Measurements from ENCODE around the gene ABCD3.
"Not testable (repeated sequence)": the region's sequence is repeated elsewhere in the genome, so short reads cannot be mapped to it uniquely, and the experiment has no call there.

ABCD3 gene

DNA sequence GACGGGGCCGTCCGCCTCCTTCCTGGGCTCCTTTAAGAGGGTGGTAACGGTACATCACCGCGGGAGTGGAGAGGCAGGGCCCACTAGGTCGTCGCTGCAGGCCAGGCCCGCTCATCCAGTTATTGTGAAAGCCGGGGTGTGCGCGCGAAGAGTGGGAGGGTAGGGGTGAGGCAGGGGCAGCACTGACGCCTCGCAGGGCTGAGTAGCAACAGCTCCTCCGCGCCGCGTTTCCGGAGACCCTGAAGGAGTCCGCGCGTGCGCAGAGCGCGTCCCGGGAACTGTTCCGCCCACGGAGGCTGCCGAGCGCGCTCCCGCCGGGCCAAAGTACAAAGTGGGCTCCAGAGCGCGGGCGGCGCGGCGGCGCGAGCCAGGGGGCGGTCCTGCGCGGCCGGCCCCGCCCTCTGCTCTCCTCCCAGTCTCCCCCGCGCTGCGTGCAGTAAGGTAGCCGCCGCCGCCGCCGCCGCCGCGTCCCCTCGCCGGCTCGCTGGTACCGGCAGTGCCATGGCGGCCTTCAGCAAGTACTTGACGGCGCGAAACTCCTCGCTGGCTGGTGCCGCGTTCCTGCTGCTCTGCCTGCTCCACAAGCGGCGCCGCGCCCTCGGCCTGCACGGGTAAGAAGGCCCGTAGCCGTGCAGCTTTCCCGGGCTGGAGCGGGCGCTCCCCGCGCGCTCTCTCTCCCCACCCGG, at the start of gene ABCD3:
Gene ABCD3, plus strand, starts transcription at position 412 of the 686 bp plus-strand sequence. Its CDS starts 90 bp downstream, at position 502.
- DNase-seq (ENCODE audit: low read depth), result peak; percentile 96

DNA sequence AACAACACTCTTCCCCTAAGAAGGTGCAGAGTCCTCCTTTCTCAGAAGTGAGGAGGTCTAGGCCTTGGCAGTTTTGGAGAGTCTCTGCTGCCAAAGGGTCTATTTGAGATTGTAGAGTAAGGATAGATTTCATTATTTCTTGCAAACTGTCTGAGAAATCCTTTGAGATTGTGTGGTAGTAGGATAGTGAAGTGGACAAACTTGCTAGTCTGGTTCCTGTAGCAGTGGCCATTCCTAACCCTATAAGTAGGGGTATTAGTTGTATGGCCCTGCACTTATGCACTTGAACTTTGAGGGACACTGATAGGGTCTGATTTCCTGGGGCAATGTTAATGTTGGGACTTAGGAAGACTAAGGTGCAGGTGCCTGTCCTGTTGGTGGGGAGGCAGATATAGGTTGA, 45.4 kb upstream of the ABCD3 start:
- DNase-seq (ENCODE audit: low read depth), result not testable (repeated sequence)

DNA sequence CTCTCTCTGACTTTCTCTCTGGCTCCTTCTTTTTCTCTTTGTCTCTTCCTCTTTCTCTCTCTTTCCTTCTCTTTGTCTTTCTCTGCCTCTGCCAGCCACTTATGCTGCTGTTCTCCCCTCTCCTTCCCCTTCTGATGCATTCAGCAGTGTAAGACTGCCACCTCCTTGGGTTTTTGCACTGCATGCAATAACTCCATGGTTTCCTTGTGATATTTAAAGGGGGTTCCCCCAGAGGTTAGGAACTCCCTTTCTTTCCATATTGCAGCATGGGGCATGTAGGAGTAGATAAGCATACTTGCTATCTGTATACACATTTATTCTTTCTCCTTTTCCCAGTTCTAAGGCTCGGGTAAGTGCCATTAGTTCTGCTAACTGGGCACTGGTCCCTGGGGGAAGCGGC, 44.9 kb upstream of the ABCD3 start:
- DNase-seq (ENCODE audit: low read depth), result not testable (repeated sequence)

- DNase-seq (ENCODE audit: low read depth), result not testable (repeated sequence)
Observed at GRCh38 chr1:94375666-94376065, 42.5 kb upstream of the ABCD3 start.

GRCh38 chr1:94378493-94378892, 39.7 kb upstream of the ABCD3 start:
- DNase-seq (ENCODE audit: low read depth), result not testable (repeated sequence)

DNA sequence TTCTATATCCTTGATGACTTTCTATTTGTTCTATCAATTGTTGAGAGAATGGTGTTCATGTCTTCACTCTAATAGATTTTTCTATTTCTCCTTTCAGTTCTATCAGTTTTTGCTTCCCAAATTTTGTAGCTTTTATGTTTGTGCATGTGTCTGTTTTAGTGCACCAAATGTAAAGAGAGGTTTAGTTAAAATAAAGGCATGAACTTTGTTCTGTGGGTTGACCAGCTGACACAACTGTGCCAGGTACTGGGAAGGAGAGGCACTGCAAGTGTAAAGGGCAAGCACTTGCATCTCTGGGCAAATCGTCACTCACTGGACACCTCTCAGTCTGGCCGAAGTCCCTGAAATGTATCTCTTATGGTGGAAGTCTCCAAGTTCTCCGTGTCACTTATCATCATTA, 38.6 kb upstream of the ABCD3 start:
- DNase-seq (ENCODE audit: low read depth), result no peak

DNA sequence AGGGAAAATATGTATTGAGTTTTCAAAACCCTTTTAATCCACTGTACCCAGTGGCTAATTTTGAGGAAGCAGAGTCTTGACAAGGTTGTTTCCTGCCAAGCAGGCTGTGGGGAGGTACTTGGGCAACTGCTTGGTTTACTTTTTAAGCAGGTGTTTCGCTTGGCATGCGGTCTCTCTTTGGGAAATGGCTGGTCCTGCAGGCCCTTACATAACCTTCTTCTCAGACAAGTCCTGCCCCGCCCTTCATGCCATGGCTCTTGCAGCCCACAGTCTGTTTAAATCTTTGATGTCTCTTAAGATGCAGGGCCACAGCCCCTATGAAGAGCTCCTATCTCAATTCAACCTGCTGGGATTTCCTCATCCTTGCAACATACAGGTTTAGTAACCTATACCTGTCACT, 36.0 kb upstream of the ABCD3 start:
- DNase-seq (ENCODE audit: low read depth), result no peak

DNA sequence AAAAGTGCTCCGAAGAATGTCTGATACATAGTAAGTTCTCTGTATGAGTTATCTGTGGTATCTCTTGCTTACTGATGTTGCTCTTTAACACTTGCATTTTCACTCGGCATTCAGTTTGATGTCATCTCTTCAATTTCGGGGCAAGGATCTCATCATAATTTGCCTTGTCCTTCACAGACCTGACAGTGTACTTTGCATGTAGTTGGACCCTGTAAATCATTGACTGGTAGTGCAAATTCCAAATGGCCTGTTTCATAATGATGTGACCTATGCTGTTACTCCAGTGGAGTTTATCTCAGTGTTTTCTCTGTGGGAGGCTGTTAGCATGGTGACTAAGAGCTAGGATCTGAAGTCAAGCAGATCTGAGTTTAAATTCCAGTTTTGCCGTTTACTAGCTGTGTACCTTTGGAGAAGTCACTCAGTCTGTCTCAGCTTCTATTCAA, 34.2 kb upstream of the ABCD3 start:
- no peak for DNase-seq (ENCODE audit: low read depth)

- no peak for DNase-seq (ENCODE audit: low read depth)
Observed at GRCh38 chr1:94384485-94385265, 33.5 kb upstream of the ABCD3 start.

DNA sequence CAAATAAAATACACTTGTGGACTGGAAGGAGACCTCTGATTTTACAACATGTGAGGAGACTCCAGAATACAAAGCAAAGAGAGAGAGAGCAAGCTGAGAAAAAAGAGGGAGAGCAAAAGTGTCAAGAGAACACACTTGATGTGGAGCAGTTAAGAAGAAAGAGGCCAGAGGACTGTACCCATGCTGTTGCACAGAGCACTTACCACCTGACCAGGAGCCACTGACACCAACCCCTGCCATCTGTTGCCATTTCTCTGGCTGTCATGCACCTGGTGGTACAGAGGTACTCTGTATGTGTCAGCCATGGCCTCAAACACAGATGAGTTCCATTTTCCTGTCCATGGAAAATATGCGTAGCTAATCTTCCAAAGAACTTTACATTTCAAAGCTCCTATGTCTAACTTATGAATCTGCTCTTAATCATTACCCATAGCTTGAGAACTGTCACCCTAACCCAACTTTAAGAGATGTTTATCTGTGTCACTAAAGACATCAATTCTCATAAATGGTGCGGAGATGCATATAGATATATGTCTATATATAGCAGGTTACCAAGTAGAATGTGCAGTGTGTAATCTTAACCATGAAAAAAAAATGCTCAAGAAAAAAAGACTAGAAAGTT, 32.8 kb upstream of the ABCD3 start:
- DNase-seq (ENCODE audit: low read depth), result no peak

GRCh38 chr1:94389298-94389697, 28.9 kb upstream of the ABCD3 start:
- DNase-seq (ENCODE audit: low read depth), result no peak

DNA sequence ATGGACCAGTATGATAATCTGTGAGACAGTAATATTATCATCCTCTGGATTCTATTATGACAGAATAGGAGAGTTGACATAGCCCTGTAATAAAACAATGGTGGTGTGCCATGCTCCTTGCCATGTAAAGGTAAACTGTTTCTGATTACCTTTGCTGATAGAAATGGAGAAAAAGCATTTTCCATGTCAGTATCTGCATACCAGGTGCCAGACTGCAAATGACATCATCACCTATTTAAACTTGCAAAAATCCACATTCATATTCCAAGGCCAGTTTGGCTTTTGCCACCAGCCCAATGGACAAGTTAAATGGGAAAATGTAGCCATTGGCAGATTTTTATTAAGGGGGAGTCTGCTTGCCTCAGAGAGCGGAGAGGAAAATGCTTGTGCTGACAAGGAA, 23.9 kb upstream of the ABCD3 start:
- DNase-seq (ENCODE audit: low read depth), result no peak

DNA sequence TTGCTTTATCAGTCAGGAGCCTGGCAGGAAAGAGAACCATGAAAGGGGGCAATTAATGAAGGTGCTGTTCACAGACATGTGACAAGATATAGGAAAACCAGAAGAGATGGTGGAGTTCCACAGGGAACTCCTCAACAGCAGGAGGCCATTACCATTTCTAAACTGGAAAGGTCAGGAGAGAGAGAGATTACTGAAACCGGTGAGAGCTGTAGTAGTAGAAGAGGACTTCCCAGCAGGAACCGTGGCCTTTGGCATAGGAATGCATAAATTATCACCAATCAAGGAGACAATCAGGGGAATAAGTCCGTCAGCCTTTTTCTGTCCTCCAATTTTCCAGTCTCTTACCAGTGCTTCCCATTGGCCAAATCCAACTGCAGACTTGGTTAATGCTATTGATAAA, 23.0 kb upstream of the ABCD3 start:
- DNase-seq (ENCODE audit: low read depth), result no peak

GRCh38 chr1:94395748-94396309, 22.4 kb upstream of the ABCD3 start:
- DNase-seq (ENCODE audit: low read depth), result no peak

DNA sequence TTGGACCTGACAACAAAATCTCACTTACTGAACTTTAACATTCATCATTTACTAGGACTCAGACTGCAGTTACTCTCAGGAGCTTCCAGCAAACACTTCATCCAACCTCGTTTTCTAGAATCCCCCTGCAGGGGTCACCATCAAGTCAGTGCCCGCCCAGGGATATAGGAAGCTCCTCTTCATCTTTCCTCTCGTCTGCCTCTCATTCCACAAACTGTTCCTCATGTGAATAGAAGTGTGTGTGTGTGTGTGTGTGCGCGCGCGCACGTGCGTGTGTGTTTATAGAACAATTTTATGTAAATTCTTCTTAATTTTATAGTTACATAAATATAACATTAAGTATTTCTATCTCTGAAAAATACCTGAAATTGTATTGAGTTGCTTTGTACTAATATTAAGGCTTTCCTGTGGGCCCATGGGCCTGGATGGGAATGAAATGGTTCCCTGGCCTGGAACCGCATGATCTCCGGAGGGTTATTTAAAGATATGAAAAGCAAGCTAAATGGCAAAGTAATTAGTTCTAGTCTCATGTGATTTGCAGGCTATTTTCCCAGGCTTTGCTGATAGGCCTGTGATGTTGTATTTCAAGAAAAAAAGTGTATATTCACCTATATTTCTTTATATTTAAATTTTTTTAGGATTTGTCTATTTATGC, 21.7 kb upstream of the ABCD3 start:
- no peak for DNase-seq (ENCODE audit: low read depth)

GRCh38 chr1:94398356-94398755, 19.8 kb upstream of the ABCD3 start:
- DNase-seq (ENCODE audit: low read depth), result no peak

- no peak for DNase-seq (ENCODE audit: low read depth)
Observed at GRCh38 chr1:94399453-94399852, 18.7 kb upstream of the ABCD3 start.

DNA sequence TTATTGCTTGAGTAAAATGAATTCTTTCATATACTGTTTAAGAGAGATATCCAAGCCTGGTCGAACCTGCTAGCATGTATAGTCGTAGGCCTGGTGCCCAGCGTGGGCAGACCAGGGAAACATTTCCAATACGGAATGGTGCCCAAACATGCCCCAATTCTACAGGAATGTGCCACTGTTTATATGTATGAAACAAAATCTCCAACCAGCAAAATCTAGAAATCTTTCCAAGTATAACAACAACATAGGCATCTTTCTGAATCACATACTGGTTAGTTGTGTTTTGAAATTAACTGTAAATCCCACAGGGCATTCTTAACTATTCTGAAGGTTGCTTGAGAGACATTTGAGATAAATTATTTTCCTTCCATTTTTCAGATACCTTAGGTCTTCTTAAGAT, 17.0 kb upstream of the ABCD3 start:
- DNase-seq (ENCODE audit: low read depth), result no peak

DNA sequence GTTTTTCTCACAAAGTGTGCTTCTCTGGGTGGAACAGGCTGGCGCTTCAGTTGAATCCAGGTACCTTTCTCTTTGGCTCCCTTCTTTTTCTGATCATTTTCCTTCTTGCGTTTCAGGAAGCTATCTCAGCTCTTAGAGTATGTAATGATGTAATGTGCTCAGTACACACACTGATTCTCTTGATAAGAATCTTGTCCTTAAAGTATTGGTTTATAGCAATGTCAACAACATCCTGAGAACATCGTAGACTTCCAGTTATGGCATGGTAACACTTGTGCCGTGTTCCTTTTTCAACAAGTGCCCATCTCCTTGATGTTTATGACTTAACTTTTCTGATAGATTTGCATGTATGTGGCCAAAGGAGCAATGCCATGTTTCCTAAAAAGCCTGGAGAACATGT, 11.7 kb upstream of the ABCD3 start:
- DNase-seq (ENCODE audit: low read depth), result no peak

GRCh38 chr1:94408104-94408830, 9.9 kb upstream of the ABCD3 start:
- DNase-seq (ENCODE audit: low read depth), result no peak

- no peak for DNase-seq (ENCODE audit: low read depth)
Observed at GRCh38 chr1:94411237-94411636, 7.0 kb upstream of the ABCD3 start.

DNA sequence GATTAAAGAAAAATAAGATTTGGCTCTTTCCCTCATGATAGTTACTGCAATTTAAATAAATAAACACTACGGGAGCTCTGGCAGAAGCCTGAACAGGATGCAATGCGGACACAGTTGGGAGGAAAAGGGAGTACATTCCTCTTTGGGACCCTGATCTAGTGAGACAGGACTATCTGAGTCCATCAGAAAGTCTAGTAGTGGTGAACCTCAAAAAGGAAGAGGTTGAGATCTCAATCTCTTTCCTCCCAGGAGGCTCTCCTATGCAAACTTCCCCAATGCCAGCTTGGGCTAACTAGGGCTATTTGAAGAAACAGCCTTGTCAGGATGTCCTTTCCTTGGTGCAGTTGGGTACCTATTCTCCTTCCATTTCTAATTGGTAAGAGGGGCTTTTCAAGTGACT, 4.9 kb upstream of the ABCD3 start:
- DNase-seq (ENCODE audit: low read depth), result no peak
